ENCODE measurements around the gene HADHA. TPM values are rescaled to one million over a fixed set of nuclear protein-coding genes. Genes with fewer than 3 reads are reported as not detected.
A peak's percentile ranks its signal among the peaks of the same experiment; 100 is the strongest.
"Not testable (repeated sequence)": the region's sequence is repeated elsewhere in the genome, so short reads cannot be mapped to it uniquely, and the experiment has no call there.

Gene HADHA
- total RNA-seq, 2 experiments from 2014 or later, result 117 to 145 TPM

- H3K27me3 Mint-ChIP-seq; DNase-seq; H3K27ac Mint-ChIP-seq; H3K4me3 Mint-ChIP-seq; H3K9me3 Mint-ChIP-seq (ENCODE audit: low read depth); ATAC-seq: not testable (repeated sequence)
- H3K4me1 Mint-ChIP-seq, result peaks cover 13% of the 10 kb centered on the region
- H3K36me3 Mint-ChIP-seq, result peaks cover 14% of the 10 kb centered on the region
- CTCF ChIA-PET, result interaction anchor here (1.5 kb wide), 1 partner anchor 337 kb away, joined by 3 read pairs; no protein-coding TSS in a partner anchor
Measured at GRCh38 chr2:26268670-26269385, 24.4 kb upstream of the HADHA start.

DNA sequence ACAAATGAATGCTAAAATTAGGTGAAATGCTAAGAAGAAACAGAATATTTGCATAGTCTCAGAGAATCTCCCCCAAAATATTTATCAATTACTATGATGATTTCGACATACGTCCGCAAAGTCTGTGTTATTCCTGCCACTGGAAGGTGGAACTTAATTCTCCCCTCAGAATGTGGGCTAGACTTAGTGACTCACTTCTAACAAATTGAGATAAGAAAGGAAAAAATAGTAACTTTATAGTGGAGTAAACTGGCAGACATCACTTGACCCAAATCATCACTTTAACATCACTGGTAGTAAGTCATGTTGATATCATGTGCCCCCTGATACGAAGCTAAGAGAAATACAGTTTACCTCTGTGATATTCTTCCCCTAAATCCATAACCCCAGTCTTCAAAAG, 23.8 kb upstream of the HADHA start:
- peaks cover 10% of the 10 kb centered on the region for H3K4me1 Mint-ChIP-seq

GRCh38 chr2:26258836-26259235, 14.4 kb upstream of the HADHA start:
- H3K9me3 Mint-ChIP-seq (ENCODE audit: low read depth); H3K27me3 Mint-ChIP-seq; CTCF ChIA-PET; H3K4me1 Mint-ChIP-seq; DNase-seq; ATAC-seq; H3K27ac Mint-ChIP-seq; H3K4me3 Mint-ChIP-seq: not testable (repeated sequence)
- peaks cover 20% of the 10 kb centered on the region for H3K36me3 Mint-ChIP-seq

More for the DNA sequence above, 23.8 kb upstream of the HADHA start:
- H3K4me3 Mint-ChIP-seq, result no peak overlapping the region
- DNase-seq, result no peak
- H3K27ac Mint-ChIP-seq, result no peak overlapping the region
- ATAC-seq, result no peak
- no peaks in the 10 kb centered on the region for H3K9me3 Mint-ChIP-seq (ENCODE audit: low read depth)
- no peaks in the 10 kb centered on the region for H3K27me3 Mint-ChIP-seq
- CTCF ChIA-PET, result interaction anchor here (1.5 kb wide), 1 partner anchor 338 kb away, joined by 3 read pairs; no protein-coding TSS in a partner anchor
- peaks cover 15% of the 10 kb centered on the region for H3K36me3 Mint-ChIP-seq

- H3K27ac Mint-ChIP-seq, result no peak overlapping the region
- no peaks in the 10 kb centered on the region for H3K9me3 Mint-ChIP-seq (ENCODE audit: low read depth)
- no peaks in the 10 kb centered on the region for H3K27me3 Mint-ChIP-seq
- ATAC-seq (no peak), DNase-seq (no peak)
- CTCF ChIA-PET, result no interaction called here
- H3K36me3 Mint-ChIP-seq, result peaks cover 15% of the 10 kb centered on the region
- no peak overlapping the region for H3K4me3 Mint-ChIP-seq
- peaks cover 9% of the 10 kb centered on the region for H3K4me1 Mint-ChIP-seq
Measured at GRCh38 chr2:26255759-26256384, 11.4 kb upstream of the HADHA start.

DNA sequence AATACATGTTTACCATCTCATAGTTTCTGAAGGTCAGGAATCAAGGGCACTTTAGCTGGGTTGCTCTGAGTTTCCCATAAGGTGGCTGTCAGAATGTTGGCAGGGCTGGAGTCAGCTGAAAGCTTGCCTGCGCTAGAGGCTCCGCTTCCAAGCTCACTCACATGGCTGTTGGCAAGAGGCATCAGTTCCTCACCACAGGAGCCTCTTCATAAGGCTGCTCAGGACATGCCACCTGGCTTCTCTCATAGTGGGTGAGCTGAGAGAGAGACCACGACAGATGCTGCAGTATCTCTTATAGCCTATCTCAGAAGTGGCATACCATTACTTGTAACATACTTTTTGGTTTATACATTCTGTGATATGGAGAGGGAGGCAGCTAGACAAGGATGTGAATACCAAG, 7.5 kb upstream of the HADHA start:
- Mint-ChIP-seq H3K27me3 (no peaks in the 10 kb centered on the region), H3K36me3 (peaks cover 7% of the 10 kb centered on the region), H3K4me3 (no peak overlapping the region), H3K27ac (no peak overlapping the region), H3K9me3 (ENCODE audit: low read depth) (no peaks in the 10 kb centered on the region), H3K4me1 (peaks cover 19% of the 10 kb centered on the region)
- DNase-seq, result no peak
- ATAC-seq, result no peak
- CTCF ChIA-PET, result interaction anchor here (1.0 kb wide), 1 partner anchor 8 kb away, joined by 3 read pairs; no protein-coding TSS in a partner anchor

- Mint-ChIP-seq H3K4me3 (no peak overlapping the region), H3K27me3 (no peaks in the 10 kb centered on the region), H3K9me3 (ENCODE audit: low read depth) (no peaks in the 10 kb centered on the region), H3K4me1 (peaks cover 31% of the 10 kb centered on the region), H3K36me3 (peaks cover 2% of the 10 kb centered on the region), H3K27ac (no peak overlapping the region)
- CTCF ChIA-PET, result no interaction called here
- ATAC-seq, result no peak
- DNase-seq, result no peak
Measured at GRCh38 chr2:26249625-26250024, 5.2 kb upstream of the HADHA start.

- no peak for ATAC-seq
- peak overlapping the region; percentile 99 for H3K27ac Mint-ChIP-seq
- H3K36me3 Mint-ChIP-seq, result peaks cover 4% of the 10 kb centered on the region
- H3K4me1 Mint-ChIP-seq, result peaks cover 35% of the 10 kb centered on the region
- CTCF ChIA-PET, result interaction anchor here (1.4 to 2.6 kb wide), 5 partner anchors 12 to 83 kb away, joined by 3 to 11 read pairs (median 3); no protein-coding TSS in a partner anchor
- no peaks in the 10 kb centered on the region for H3K9me3 Mint-ChIP-seq (ENCODE audit: low read depth)
- H3K4me3 Mint-ChIP-seq, result peak overlapping the region; percentile 45
- no peaks in the 10 kb centered on the region for H3K27me3 Mint-ChIP-seq
- DNase-seq, result peak; percentile 64
Measured at GRCh38 chr2:26246818-26247217, 2.4 kb upstream of the HADHA start.

- CTCF ChIA-PET, result interaction anchor here (0.8 to 3.9 kb wide), 10 partner anchors 11 to 223 kb away, joined by 3 to 17 read pairs (median 4); no protein-coding TSS in a partner anchor
- Mint-ChIP-seq H3K27me3 (no peaks in the 10 kb centered on the region), H3K4me1 (peaks cover 38% of the 10 kb centered on the region), H3K27ac (peak overlapping the region; percentile 99), H3K4me3 (peak overlapping the region; percentile 96), H3K9me3 (ENCODE audit: low read depth) (no peaks in the 10 kb centered on the region), H3K36me3 (peaks cover 6% of the 10 kb centered on the region)
- DNase-seq (peak; percentile 66), ATAC-seq (peak; percentile 50)
Measured at GRCh38 chr2:26245810-26246209, 1.4 kb upstream of the HADHA start.

DNA sequence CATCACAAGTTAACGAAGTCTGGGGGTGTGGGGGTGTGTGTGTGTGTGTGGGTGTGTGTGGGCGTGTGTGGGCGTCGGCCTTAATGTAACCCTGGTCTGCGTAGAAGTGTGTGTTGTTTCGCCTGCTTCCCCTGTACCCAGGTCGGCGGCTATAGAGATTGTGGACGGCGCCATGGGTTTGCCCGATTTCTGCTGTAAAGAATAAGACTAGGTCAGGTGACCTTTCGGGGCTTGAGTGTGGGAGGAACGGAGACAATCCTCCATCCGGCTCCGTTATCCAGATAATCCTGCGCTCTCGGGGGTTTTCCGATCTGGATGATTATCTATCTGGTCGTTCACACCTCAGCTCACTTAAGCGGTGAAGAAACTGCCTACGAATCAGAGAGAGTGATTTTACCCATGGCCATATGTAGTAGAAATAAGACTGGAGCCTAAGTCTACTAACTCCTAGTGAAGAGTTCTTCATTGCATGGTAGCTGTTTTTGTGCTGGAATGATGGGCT, 850 bp upstream of the HADHA start:
- no peaks in the 10 kb centered on the region for H3K9me3 Mint-ChIP-seq (ENCODE audit: low read depth)
- H3K4me1 Mint-ChIP-seq, result peaks cover 41% of the 10 kb centered on the region
- ATAC-seq, result peak; percentile 37
- H3K36me3 Mint-ChIP-seq, result peaks cover 8% of the 10 kb centered on the region
- H3K4me3 Mint-ChIP-seq, result peak overlapping the region; percentile 96
- DNase-seq, result peak; percentile 71
- no peaks in the 10 kb centered on the region for H3K27me3 Mint-ChIP-seq
- CTCF ChIA-PET, result interaction anchor here (0.8 to 3.9 kb wide), 10 partner anchors 11 to 223 kb away, joined by 3 to 17 read pairs (median 4); no protein-coding TSS in a partner anchor
- H3K27ac Mint-ChIP-seq, result peak overlapping the region; percentile 99

GRCh38 chr2:26243470-26244308, 743 bp downstream of the HADHA start:
- CTCF ChIA-PET, result interaction anchor here (0.7 to 3.9 kb wide), 12 partner anchors 8 to 334 kb away, joined by 3 to 17 read pairs (median 5); no protein-coding TSS in a partner anchor
- Mint-ChIP-seq H3K4me1 (peaks cover 48% of the 10 kb centered on the region), H3K4me3 (peak overlapping the region; percentile 96), H3K27me3 (no peaks in the 10 kb centered on the region), H3K36me3 (peaks cover 7% of the 10 kb centered on the region), H3K27ac (peak overlapping the region; percentile 99), H3K9me3 (ENCODE audit: low read depth) (no peaks in the 10 kb centered on the region)
- ATAC-seq (peak; percentile 3), DNase-seq (peak; percentile 55)

DNA sequence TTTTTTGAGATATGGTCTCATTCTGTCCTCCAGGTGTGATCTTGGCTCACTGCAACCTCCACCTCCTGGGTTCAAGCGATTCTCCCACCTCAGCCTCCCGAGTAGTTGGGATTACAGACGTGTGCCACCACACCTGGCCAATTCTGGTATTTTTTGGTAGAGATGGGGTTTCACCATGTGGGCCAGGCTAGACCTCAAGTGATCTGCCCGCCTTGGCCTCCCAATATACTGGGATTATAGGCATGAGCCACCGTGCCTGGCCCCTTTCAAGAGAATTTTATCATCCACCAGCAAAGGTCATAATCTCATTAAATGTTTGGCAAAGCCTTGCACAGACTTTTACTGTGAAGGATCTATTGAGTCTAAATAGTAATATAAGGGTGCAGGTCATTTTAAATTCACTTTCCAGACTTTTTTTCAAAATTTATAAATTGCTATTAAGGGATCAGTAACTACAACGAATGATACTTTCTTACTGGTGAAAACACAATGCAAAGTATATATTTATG, 2.5 kb downstream of the HADHA start:
- Mint-ChIP-seq H3K4me1 (peaks cover 43% of the 10 kb centered on the region), H3K9me3 (ENCODE audit: low read depth) (no peaks in the 10 kb centered on the region), H3K36me3 (peaks cover 12% of the 10 kb centered on the region), H3K27ac (no peak overlapping the region), H3K27me3 (no peaks in the 10 kb centered on the region), H3K4me3 (peak overlapping the region; percentile 23)
- CTCF ChIA-PET, result interaction anchor here (2.0 kb wide), 1 partner anchor 87 kb away, joined by 9 read pairs; no protein-coding TSS in a partner anchor
- ATAC-seq, result no peak
- no peak for DNase-seq

DNA sequence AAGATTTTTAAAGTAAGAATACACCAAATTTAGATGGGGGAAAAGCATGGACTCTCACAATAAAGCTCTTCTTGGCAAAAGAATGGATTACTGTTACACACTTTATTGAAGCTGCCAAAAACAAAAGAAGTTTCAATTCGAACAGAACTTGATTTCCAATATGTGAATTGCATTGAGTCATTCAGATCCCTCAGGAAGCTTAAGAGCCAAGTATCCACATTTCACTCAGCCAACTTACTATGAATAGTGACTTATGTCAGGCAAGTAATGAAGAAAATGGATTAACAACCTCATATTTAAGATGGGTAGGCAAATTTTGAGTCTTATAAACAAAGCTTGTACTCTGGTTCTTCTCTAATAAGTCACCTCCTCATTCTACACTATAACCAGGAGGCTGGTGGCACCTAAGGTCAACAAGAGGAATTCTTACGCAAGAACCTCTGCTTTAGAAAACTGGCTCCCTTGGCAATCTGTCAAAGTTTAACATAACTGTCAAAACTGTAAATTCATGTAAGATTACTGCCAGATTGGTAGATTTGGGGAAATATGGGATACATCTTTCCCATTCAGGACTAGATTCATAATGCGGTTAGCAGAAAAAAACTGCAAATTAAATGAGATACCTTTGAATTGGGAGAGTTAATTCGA, 6.0 kb downstream of the HADHA start:
- peaks cover 30% of the 10 kb centered on the region for H3K4me1 Mint-ChIP-seq
- CTCF ChIA-PET, result interaction anchor here (1.1 kb wide), 1 partner anchor 53 kb away, joined by 3 read pairs; no protein-coding TSS in a partner anchor

More for the DNA sequence above, 6.0 kb downstream of the HADHA start:
- Mint-ChIP-seq H3K27me3 (no peaks in the 10 kb centered on the region), H3K9me3 (ENCODE audit: low read depth) (no peaks in the 10 kb centered on the region), H3K36me3 (peaks cover 27% of the 10 kb centered on the region), H3K4me3 (no peak overlapping the region), H3K27ac (no peak overlapping the region)
- ATAC-seq, result no peak
- DNase-seq, result no peak
